CD8-positive, alpha-beta memory T cell (primary cell): ENCODE data around the gene RHOF. TPM values are rescaled to one million over a fixed set of nuclear protein-coding genes. Genes with fewer than 3 reads are reported as not detected.

ENCODE experiments used
- CTCF ChIA-PET: fragments of 350-600 bp; sonication (Branson Sonifier 250); formaldehyde crosslinking; loops from one replicate; lab custom pipeline; 2021; ENCODE audit warnings: antibody characterized with exemption; lab: Charles Lee
- POLR2A ChIA-PET: fragments of 350-600 bp; sonication (Branson Sonifier 250); formaldehyde crosslinking; loops from one replicate; lab custom pipeline; 2021; ENCODE audit warnings: antibody characterized with exemption; lab: Charles Lee
- DNase-seq, 5 donors: peaks; one replicate each; pipeline versions ENCODE4 v3.0.0 to v3.0.0-alpha.2; 2020 to 2022; ENCODE audit warnings: mixed read lengths in 1 of 5
- H3K27ac ChIP-seq: one replicate; pipeline ENCODE4 v1.7.0; 2013; ENCODE audit warnings: low read depth, mild to moderate bottlenecking, low read length, moderate library complexity
- H3K27me3 ChIP-seq: 2 replicates; pipeline ENCODE4 v1.7.0; 2013; ENCODE audit warnings: low read length, mild to moderate bottlenecking; ENCODE audit not compliant: insufficient read depth, poor library complexity, severe bottlenecking
- H3K36me3 ChIP-seq: 2 replicates; pipeline ENCODE4 v1.7.0; 2013; ENCODE audit warnings: mild to moderate bottlenecking, low read length, moderate library complexity; ENCODE audit not compliant: insufficient read depth
- H3K4me1 ChIP-seq: 2 replicates; pipeline ENCODE4 v1.7.0; 2013; ENCODE audit warnings: mild to moderate bottlenecking, low read length, moderate library complexity; ENCODE audit not compliant: insufficient read depth
- H3K4me3 ChIP-seq: 2 replicates; pipeline ENCODE4 v1.7.0; 2013; ENCODE audit warnings: mild to moderate bottlenecking, low read length
- H3K9me3 ChIP-seq: 2 replicates; pipeline ENCODE4 v1.7.0; 2013; ENCODE audit warnings: mild to moderate bottlenecking, low read length
- H3K27ac Mint-ChIP-seq, 8 donors: one replicate each; pipeline ENCODE4 v1.8.0; 2020 to 2021; ENCODE audit warnings: mixed read lengths in 8 of 8, mild to moderate bottlenecking in 6 of 8, inconsistent platforms in 3 of 8, moderate library complexity in 3 of 8
- H3K27me3 Mint-ChIP-seq, 2 donors: one replicate each; pipeline ENCODE4 v1.8.0; 2020 to 2021; ENCODE audit warnings: mixed read lengths in 2 of 2, mild to moderate bottlenecking in 1 of 2, moderate library complexity in 1 of 2
- H3K36me3 Mint-ChIP-seq, 3 donors: one replicate each; pipeline ENCODE4 v1.8.0; 2020 to 2021; ENCODE audit warnings: mixed read lengths in 3 of 3, inconsistent platforms in 1 of 3, mild to moderate bottlenecking in 1 of 3
- H3K4me1 Mint-ChIP-seq, 3 donors: one replicate each; pipeline ENCODE4 v1.8.0; 2020 to 2021; ENCODE audit warnings: mixed read lengths in 3 of 3, inconsistent platforms in 1 of 3, mild to moderate bottlenecking in 1 of 3
- H3K4me3 Mint-ChIP-seq, 7 donors: one replicate each; pipeline ENCODE4 v1.8.0; 2020 to 2021; ENCODE audit warnings: mixed read lengths in 7 of 7, mild to moderate bottlenecking in 6 of 7, moderate library complexity in 4 of 7, inconsistent platforms in 2 of 7
- H3K9me3 Mint-ChIP-seq, 5 donors: one replicate each; pipeline ENCODE4 v1.8.0; 2020 to 2022; ENCODE audit warnings: mixed read lengths in 5 of 5, mild to moderate bottlenecking in 3 of 5, moderate library complexity in 2 of 5, inconsistent platforms in 1 of 5
- polyA plus RNA-seq: library from polyadenylated mRNA; unstranded; fragments of 300-500 nt; fragmentation: Illumina TruSeq; gene quantifications from one replicate; pipeline ENCODE4 v1.2.3, GENCODE V29; 2021
- total RNA-seq, 2 experiments: library from RNA; stranded (reverse); gene quantifications; one replicate each; pipeline ENCODE4 v1.2.3, GENCODE V29; 2021

Gene RHOF
- total and polyA plus RNA-seq, 3 experiments from 2014 or later, result 139 to 152 (median 145) TPM

DNA sequence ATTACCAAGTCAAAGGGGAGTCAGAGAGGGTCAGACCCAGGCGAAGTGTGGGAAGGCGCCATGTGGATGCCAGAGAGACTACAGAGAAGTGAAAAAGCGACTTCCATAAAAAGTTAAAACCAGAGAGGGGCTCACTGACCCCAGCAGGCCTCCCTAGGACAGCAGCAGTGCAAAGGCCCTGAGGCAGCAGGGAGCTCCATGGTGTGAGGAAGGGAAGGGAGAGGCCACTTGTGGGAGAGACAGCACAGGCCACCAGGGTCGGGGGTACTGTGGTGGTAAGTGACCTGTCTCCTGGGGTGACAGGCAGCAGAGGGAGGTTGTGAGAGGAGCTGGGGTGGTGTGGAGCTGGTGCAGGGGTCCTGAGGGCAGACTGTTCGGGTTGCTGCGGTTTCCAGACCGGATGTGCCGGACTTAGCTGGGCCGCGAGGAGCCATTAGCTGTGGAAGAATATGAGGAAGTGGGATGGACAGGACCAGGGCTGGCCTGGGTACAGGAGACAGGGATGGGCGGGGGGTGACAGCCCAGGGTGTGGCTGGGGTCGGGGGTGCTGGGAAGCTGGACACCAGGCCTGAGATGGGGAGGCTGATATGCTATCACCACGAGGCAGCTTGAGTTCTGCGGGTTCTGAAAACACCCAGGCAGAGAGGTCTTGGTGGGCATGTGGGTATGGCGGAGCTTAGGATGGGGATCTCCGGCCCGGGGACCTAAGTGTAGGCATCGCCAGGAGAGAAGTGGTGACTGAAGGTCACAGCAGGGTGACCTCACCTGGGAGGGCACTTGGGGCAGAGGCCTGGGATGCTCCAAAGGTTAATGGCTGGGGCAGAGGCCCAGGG is 33.0 kb upstream of the RHOF start:
- POLR2A ChIA-PET, result interaction anchor here (0.5 to 0.6 kb wide), 2 partner anchors 12 to 32 kb away, joined by 3 to 6 read pairs; no protein-coding TSS in a partner anchor
- no peaks in the 10 kb centered on the region for H3K4me1 ChIP-seq
- peaks cover 0 to 85% (median 22%) of the 10 kb centered on the region in 3 donors for H3K36me3 Mint-ChIP-seq
- H3K27ac Mint-ChIP-seq, result peak overlapping the region in 6 of 8 donors; percentile 4 to 92 (median 47)
- CTCF ChIA-PET, result interaction anchor here (1.1 to 4.7 kb wide), 5 partner anchors 10 to 63 kb away, joined by 3 to 29 read pairs (median 4); no protein-coding TSS in a partner anchor
- H3K4me1 Mint-ChIP-seq, result peaks cover 0 to 13% (median 7%) of the 10 kb centered on the region in 3 donors
- H3K4me3 ChIP-seq, result no peak overlapping the region
- H3K36me3 ChIP-seq, result peaks cover 42% of the 10 kb centered on the region
- no peaks in the 10 kb centered on the region for H3K27me3 ChIP-seq
- peaks cover 0 to 2% (median 0%) of the 10 kb centered on the region in 5 donors for H3K9me3 Mint-ChIP-seq
- DNase-seq, result peak in 1 of 5 donors; percentile 5
- peak overlapping the region in 2 of 7 donors; percentile 44 to 50 for H3K4me3 Mint-ChIP-seq
- no peak overlapping the region for H3K27ac ChIP-seq
- no peaks in the 10 kb centered on the region for H3K9me3 ChIP-seq
- H3K27me3 Mint-ChIP-seq, result no peaks in the 10 kb centered on the region

DNA sequence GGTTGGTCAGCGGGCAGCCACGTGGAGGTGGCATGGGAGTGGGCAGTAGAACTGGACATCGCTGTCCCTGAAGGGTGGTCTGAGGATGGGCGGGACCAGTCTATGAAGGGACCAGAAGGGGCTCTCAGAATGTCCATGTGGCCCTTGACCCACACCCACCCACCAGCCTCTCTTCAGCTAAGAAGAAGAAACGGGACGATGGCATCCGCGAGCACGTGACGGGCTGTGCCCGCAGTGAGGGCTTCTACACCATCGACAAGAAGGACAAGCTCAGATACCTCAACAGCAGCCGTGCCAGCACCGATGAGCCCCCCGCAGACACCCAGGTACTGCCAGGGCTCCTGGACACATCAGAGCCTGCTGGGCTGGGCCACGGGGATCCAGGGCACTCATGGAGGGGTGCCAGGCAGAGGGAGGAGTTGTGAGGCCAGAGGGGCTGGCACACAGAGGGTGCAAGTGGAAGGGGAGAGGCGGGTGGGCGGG is 31.6 kb upstream of the RHOF start:
- CTCF ChIA-PET, result interaction anchor here (1.7 to 4.7 kb wide), 3 partner anchors 13 to 51 kb away, joined by 3 to 29 read pairs (median 14); no protein-coding TSS in a partner anchor
- Mint-ChIP-seq H3K27ac (peak overlapping the region in 1 of 8 donors; percentile 75), H3K4me1 (peaks cover 0 to 13% (median 7%) of the 10 kb centered on the region in 3 donors), H3K4me3 (no peak overlapping the region), H3K36me3 (peaks cover 0 to 82% (median 22%) of the 10 kb centered on the region in 3 donors), H3K9me3 (peaks cover 0 to 2% (median 0%) of the 10 kb centered on the region in 5 donors), H3K27me3 (no peaks in the 10 kb centered on the region)
- Histone ChIP-seq H3K36me3 (peaks cover 37% of the 10 kb centered on the region), H3K4me3 (no peak overlapping the region), H3K9me3 (no peaks in the 10 kb centered on the region), H3K4me1 (no peaks in the 10 kb centered on the region), H3K27me3 (no peaks in the 10 kb centered on the region), H3K27ac (no peak overlapping the region)
- DNase-seq, result peak in 1 of 5 donors; percentile 23
- POLR2A ChIA-PET, result interaction anchor here (0.7 kb wide), 1 partner anchor 14 kb away, joined by 5 read pairs; no protein-coding TSS in a partner anchor

GRCh38 chr12:121823727-121824115 is 30.2 kb upstream of the RHOF start:
- Mint-ChIP-seq H3K4me3 (no peak overlapping the region), H3K4me1 (peaks cover 0 to 13% (median 6%) of the 10 kb centered on the region in 3 donors), H3K36me3 (peaks cover 0 to 82% (median 15%) of the 10 kb centered on the region in 3 donors), H3K27me3 (no peaks in the 10 kb centered on the region), H3K9me3 (peaks cover 0 to 2% (median 0%) of the 10 kb centered on the region in 5 donors), H3K27ac (no peak overlapping the region)
- Histone ChIP-seq H3K4me3 (no peak overlapping the region), H3K4me1 (no peaks in the 10 kb centered on the region), H3K9me3 (no peaks in the 10 kb centered on the region), H3K36me3 (peaks cover 43% of the 10 kb centered on the region), H3K27me3 (no peaks in the 10 kb centered on the region), H3K27ac (no peak overlapping the region)
- POLR2A ChIA-PET, result interaction anchor here (0.8 kb wide), 1 partner anchor 54 kb away, joined by 5 read pairs; no protein-coding TSS in a partner anchor
- CTCF ChIA-PET, result interaction anchor here (0.9 to 4.7 kb wide), 3 partner anchors 8 to 29 kb away, joined by 3 to 29 read pairs (median 4); no protein-coding TSS in a partner anchor
- DNase-seq, result peak in 1 of 5 donors; percentile 14

- peaks cover 0 to 2% (median 0%) of the 10 kb centered on the region in 5 donors for H3K9me3 Mint-ChIP-seq
- no peak overlapping the region for H3K4me3 Mint-ChIP-seq
- H3K36me3 Mint-ChIP-seq, result peaks cover 0 to 80% (median 9%) of the 10 kb centered on the region in 3 donors
- Histone ChIP-seq H3K36me3 (peaks cover 38% of the 10 kb centered on the region), H3K4me3 (no peak overlapping the region), H3K9me3 (no peaks in the 10 kb centered on the region), H3K4me1 (no peaks in the 10 kb centered on the region), H3K27me3 (no peaks in the 10 kb centered on the region), H3K27ac (no peak overlapping the region)
- H3K27me3 Mint-ChIP-seq, result no peaks in the 10 kb centered on the region
- POLR2A ChIA-PET, result no interaction called here
- CTCF ChIA-PET, result interaction anchor here (0.9 to 4.7 kb wide), 3 partner anchors 11 to 28 kb away, joined by 3 to 29 read pairs (median 19); no protein-coding TSS in a partner anchor
- no peak overlapping the region for H3K27ac Mint-ChIP-seq
- H3K4me1 Mint-ChIP-seq, result peaks cover 0 to 8% (median 3%) of the 10 kb centered on the region in 3 donors
- DNase-seq, result peak in 1 of 5 donors; percentile 2
Observed at GRCh38 chr12:121823101-121823726, 29.7 kb upstream of the RHOF start.

- H3K27me3 Mint-ChIP-seq, result no peaks in the 10 kb centered on the region
- H3K36me3 Mint-ChIP-seq, result peaks cover 0 to 82% (median 11%) of the 10 kb centered on the region in 3 donors
- CTCF ChIA-PET, result interaction anchor here (3.3 kb wide), 1 partner anchor 27 kb away, joined by 19 read pairs; no protein-coding TSS in a partner anchor
- peak in 1 of 5 donors; percentile 3 for DNase-seq
- H3K9me3 Mint-ChIP-seq, result peaks cover 0 to 2% (median 0%) of the 10 kb centered on the region in 5 donors
- POLR2A ChIA-PET, result interaction anchor here (0.9 kb wide), 1 partner anchor 19 kb away, joined by 3 read pairs; no protein-coding TSS in a partner anchor
- H3K9me3 ChIP-seq, result no peaks in the 10 kb centered on the region
- no peaks in the 10 kb centered on the region for H3K27me3 ChIP-seq
- peaks cover 36% of the 10 kb centered on the region for H3K36me3 ChIP-seq
- H3K4me1 Mint-ChIP-seq, result peaks cover 0 to 8% (median 3%) of the 10 kb centered on the region in 3 donors
- no peaks in the 10 kb centered on the region for H3K4me1 ChIP-seq
- H3K4me3 ChIP-seq, result no peak overlapping the region
- H3K4me3 Mint-ChIP-seq, result no peak overlapping the region
- H3K27ac Mint-ChIP-seq, result no peak overlapping the region
- no peak overlapping the region for H3K27ac ChIP-seq
Observed at GRCh38 chr12:121822393-121823100, 29.1 kb upstream of the RHOF start.

- Histone ChIP-seq H3K4me1 (no peaks in the 10 kb centered on the region), H3K36me3 (peaks cover 49% of the 10 kb centered on the region), H3K27me3 (no peaks in the 10 kb centered on the region), H3K4me3 (no peak overlapping the region), H3K27ac (no peak overlapping the region), H3K9me3 (no peaks in the 10 kb centered on the region)
- H3K27me3 Mint-ChIP-seq, result no peaks in the 10 kb centered on the region
- H3K27ac Mint-ChIP-seq, result no peak overlapping the region
- ChIA-PET POLR2A (interaction anchor here (0.6 kb wide), 1 partner anchor 17 kb away, joined by 3 read pairs; no protein-coding TSS in a partner anchor), CTCF (interaction anchor here (1.1 to 3.3 kb wide), 2 partner anchors 8 to 25 kb away, joined by 4 to 19 read pairs; no protein-coding TSS in a partner anchor)
- peaks cover 5 to 15% (median 6%) of the 10 kb centered on the region in 3 donors for H3K4me1 Mint-ChIP-seq
- H3K4me3 Mint-ChIP-seq, result no peak overlapping the region
- no peak for DNase-seq
- H3K36me3 Mint-ChIP-seq, result peaks cover 6 to 84% (median 14%) of the 10 kb centered on the region in 3 donors
- H3K9me3 Mint-ChIP-seq, result no peaks in the 10 kb centered on the region
Observed at GRCh38 chr12:121820056-121820455, 26.6 kb upstream of the RHOF start.
